T47D (cell line): ENCODE measurements around the gene CREB5.

Source experiments
- DNase-seq, 2 experiments: peaks; one replicate each; pipeline versions ENCODE4 v3.0.0 to v3.0.0-alpha.2; 2011 to 2012; ENCODE audit warnings: low read depth in 1 of 2, low spot score in 1 of 2
- JUND ChIP-seq: IDR thresholded peaks from 2 replicates; pipeline ENCODE4 v1.6.1; 2012; ENCODE audit warnings: low read depth
- in situ Hi-C: cut with HindIII; loops from 2 replicates; pipeline ENCODE4 v1.10.0; 2016; ENCODE audit warnings: low sequenced_read_pairs, low pct_unique_long_range_greater_than_20kb

The CREB5 gene

DNA sequence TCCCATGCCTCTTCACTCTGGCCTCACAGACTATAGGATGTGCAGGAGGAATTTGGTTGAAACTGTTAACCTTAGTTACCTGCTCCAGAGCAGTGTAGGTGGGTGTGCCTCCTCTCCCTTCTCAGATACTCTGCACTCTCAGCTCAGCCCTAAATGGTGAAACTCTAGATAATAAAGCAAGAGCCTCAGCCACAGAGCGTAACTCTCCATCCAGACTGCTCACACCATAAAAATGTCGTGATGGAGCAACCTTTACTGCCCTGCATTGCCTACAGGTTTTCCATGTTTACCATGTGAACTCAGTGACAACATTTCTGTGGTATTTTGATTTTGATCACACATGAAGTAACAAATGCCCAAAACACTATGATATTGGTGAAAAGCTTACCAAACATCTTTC, 227.7 kb downstream of the CREB5 start:
- no peak for TF ChIP-seq JUND
- no peak for DNase-seq
- in situ Hi-C loops, result no loop called here

DNA sequence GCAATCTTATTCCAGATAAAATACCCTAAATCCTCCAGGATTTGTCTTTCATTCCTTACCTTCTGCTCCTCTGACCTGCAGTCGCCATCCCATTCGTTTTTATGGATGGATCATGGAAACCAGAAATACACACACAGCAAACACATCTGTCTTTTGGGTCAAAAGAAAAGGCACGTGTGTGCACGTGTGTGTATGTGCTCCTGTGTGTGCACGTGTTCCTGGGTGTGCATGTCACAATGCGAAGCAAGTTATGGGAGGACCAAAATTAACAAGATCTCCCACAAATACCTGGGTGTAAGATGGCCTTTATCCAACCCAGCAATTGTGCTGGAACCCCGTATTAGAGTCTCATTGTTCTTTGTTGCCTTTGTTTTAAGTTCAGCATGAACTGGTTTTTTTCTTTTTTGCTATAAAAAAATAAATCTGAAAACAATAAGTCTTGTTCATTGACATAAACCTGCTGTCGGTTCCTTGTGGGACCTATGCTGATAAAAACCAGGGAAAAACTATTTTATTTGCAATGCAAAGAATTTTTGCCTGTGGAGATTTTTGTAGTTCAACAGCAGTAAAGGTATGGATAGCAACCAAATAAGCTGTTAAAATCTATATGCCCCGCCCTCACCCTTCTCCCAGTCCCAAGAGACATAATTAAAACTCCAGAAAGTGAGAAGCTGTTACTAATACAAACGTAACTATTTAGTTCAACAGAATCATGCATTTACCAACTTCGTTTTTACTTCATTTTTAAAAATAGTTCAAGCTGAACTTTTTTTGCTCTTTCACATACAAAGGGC, 229.6 kb downstream of the CREB5 start:
- DNase-seq, result no peak
- in situ Hi-C loops, result no loop called here
- TF ChIP-seq JUND, result no peak

DNA sequence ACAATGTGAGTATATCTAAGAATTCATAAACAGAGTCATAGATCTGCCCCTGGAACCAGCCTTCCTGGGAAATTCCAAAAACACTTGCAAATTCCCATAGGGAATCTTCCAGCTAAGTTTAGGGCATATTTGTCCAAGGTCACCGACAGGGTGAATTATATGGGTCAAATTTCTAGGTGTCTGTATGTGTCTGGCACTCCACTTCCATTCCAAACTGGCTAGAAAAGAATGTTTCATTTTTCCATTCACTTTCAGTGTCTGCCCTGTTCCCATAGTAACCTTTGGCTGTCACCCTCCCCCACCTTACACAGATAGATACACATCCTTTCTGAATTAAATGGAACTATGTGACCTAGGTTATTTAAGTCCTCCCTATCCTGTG, 230.9 kb downstream of the CREB5 start:
- no peak for DNase-seq
- in situ Hi-C loops, result no loop called here
- TF ChIP-seq JUND, result no peak

DNA sequence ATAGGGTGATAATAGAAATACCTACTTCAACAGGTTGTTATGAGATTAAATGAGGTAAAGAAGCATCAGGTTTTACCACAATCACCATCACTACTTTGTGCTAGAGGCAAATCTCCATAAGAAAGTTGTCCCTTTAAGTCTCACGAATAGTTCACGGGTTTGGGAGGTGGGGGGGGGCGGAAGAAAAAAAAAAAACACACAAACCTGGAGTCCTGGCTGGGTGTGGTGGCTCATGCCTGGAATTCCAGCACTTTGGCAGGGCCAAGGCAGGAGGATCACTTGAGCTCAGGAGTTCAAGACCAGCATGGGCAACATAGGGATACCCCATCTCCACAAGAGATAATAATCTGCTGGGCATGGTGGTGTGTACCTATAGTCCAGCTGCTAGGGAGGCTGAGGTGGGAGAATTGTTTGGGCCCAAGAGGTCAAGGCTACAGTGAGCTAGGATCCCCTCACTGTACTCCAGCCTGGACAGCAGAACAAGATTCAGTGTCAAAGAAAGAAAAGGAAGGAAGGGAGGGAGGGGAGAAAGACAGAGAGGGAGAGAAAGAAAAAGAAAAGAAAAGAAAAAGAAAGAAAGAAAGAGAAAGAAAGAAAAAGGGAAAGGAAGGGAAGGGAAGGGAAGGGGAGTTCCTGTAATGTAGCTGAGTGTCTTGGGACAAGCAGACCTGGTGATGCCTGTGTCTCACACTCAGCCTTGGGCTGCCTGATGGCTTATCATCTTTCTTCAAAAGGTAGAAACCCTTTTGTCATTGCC, 231.4 kb downstream of the CREB5 start:
- TF ChIP-seq JUND, result no peak
- in situ Hi-C loops, result no loop called here
- DNase-seq, result no peak

DNA sequence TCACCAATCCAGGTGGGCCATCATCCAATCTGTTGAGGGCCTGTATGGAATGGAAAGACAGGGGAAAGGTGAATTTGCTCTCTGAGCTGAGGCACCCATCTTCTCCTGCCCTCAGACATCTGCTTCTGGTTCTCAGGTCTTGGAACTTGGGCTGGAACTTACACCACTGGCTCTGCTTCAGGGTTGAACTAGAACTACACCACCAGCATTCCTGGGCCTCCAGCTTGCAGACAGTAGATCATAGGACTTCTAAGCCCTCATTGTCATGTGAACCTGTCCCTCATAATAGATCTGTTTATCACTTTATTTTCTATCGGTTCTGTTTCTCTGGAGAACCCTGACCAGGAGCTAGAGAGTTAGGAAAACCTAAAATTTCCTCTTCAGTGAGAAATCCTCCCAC, 233.5 kb downstream of the CREB5 start:
- in situ Hi-C loops, result no loop called here

DNA sequence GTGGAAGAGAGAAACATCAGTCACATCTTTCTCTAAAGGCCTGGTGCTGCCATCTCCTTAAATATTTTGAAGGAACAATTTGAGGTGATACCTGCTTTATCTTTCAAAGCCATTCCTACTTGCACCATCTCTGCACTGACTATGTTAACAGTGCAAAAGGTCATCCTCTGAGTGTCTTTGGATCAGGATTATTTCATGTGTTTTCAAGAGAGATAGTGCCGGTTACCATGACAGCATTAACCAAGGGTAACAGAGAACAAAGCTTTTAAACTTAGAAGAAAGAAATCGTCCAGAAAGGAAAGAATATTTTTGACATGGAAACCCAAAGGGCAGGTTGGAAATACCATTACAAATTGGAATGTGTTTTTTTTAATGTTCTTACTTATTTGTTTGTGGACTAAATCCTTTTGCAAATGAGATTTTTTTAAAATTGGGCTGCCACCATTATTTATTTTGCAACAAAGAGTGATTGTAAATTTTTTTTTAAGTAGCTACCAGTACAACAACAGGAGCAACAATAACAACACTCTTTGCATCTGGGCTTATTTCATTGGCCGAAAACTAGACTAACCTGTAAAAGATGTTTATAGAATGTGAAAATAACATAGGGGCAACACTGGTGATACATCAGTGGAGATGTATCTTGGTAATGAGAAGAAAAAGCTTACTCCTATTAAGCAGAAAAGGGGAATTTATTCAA, 234.2 kb downstream of the CREB5 start:
- TF ChIP-seq JUND, result no peak
- no peak for DNase-seq
- in situ Hi-C loops, result no loop called here

More for the DNA sequence above, 233.5 kb downstream of the CREB5 start:
- DNase-seq, result no peak
- no peak for TF ChIP-seq JUND

DNA sequence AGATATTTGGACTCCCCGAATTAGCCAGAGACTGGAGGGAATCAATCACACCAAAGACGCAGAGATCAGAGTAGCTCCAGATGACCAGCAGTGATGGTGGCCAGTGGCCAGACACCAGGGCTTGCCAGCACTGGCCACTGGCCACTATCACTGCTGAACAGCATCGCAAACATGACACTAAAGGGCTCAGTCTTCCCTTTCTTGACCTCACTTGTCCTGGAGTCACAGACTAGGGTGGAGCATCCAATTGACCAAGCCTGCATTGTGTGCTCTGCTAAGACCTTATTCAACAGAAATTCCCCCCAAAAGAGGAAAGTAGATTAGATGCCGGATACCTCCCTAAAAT, 234.7 kb downstream of the CREB5 start:
- in situ Hi-C loops, result no loop called here
- no peak for TF ChIP-seq JUND
- no peak for DNase-seq

DNA sequence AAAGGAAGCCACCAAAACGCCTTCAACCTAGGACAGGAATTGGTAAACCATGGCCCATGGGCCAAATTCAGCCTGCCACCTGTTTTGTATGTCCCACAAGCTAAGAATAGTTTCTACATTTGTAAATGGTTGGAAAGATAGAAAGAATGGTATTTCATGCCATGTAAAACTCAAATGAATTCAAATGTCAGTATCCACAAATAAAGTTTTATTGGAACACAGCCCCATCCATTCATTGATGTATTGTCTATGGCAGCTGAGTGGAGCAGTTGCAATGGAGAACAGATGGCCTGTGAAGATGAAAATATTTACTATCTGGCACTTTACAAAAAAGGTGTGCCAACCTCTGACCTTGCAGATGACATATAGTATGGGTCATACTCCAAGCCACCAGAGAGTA, 236.9 kb downstream of the CREB5 start:
- DNase-seq, result no peak
- in situ Hi-C loops, result no loop called here
- TF ChIP-seq JUND, result no peak

DNA sequence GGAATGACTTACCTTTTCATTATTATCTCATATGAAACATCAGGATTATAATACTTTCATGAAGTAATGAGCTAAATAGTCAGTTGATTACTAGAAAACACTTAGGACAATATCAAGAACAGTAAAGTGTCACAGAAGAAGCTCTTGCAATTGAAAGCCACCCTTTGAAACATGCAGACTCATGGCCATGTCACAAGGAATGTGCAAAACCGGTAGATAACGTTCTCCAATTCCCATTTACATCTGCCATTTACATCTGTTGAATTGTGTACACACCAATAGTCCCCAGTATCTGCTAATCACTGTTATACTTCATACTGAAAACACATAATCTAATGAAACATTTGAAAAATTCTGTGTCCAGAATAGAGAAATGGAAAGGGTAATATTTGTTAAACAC, 237.5 kb downstream of the CREB5 start:
- in situ Hi-C loops, result no loop called here
- no peak for DNase-seq
- no peak for TF ChIP-seq JUND

DNA sequence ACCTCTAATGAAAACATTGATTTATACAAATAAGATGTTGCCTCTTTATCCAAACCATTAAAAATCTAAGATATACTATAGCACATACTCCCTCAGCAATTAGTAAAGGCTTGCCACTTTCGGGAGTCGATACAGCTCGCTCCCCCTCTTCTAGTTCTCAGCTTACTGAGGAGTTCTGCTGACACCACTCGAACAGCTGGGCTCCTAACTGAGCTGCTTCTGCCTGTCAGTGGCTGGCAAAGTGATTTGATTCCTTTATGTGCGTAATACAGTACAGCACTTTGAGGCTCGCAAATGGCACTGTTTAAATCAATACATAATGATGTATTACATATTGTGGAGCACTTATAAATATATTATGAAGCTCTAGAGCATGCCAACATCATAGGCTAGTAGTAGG, 241.8 kb downstream of the CREB5 start:
- no peak for DNase-seq
- in situ Hi-C loops, result no loop called here

DNA sequence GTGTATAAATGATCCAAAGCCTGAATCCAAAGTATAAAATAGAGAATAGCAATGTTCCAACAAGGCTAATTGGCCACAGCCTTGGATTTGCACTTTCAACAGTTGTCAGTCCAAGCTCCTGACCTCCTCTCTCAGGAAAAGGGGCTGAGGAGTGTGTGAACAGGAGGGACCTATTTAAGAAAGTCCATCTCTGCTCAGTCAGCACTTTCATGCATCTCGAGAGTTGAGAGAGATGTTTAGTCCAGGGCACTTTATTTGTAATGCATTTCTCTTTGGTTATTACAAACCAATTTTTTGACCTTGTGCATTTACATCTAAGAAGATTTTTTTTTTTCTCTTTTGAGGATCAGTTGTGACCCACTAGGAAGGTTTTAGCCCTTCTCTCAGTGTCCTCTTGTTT, 244.2 kb downstream of the CREB5 start:
- no peak for DNase-seq
- in situ Hi-C loops, result no loop called here
- TF ChIP-seq JUND, result no peak

More for the DNA sequence above, 241.8 kb downstream of the CREB5 start:
- no peak for TF ChIP-seq JUND

DNA sequence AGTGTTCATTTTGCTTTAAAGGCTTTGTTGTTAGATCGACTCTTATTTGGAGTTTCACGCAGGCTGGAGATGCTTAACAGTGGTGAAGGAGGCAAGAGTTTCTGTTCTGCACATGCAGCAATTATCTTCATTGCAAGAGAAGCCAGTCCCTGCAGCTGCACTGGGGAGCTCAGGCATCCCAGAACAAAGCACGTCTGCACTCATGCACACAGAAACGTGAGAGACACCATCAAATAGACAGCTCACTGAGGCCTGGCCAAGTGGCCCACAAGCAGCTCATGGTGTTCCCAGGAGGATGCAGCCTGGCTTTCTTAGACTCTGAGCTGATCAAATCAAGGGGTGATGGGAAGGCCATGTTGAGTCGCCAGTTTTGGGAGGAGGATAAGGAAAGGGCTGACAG, 246.1 kb downstream of the CREB5 start:
- no peak for DNase-seq
- in situ Hi-C loops, result no loop called here
- TF ChIP-seq JUND, result no peak

DNA sequence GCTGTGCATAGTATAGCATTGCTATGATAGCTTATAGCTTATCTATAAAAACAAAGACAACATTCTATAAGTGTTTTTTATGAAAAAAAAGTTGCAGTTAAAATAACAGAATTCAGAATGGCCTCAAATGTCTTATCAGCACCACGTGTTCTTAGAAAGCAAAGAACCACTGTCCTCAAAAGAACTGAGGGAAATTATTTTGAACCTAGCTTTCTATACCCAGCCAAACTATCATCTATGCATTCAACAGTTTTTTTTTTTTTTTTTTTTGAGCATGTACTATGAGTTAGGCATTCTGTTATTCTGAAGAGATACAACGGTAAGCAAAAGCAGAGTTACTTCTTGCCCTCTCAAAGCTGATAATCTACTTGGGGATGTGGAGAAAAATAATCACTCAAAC, 247.8 kb downstream of the CREB5 start:
- in situ Hi-C loops, result no loop called here
- no peak for TF ChIP-seq JUND
- no peak for DNase-seq
